Endodermal cell (in vitro differentiated cells): Measurements from ENCODE around the gene RHBDF1. TPM values are rescaled to one million over a fixed set of nuclear protein-coding genes. Genes with fewer than 3 reads are reported as not detected.

ENCODE experiments used
- DNase-seq: peaks from one replicate; pipeline ENCODE4 v3.0.0-alpha.2; 2017
- H3K27ac ChIP-seq: 2 replicates; pipeline ENCODE4 v1.5.1; 2013; ENCODE audit warnings: mild to moderate bottlenecking, low read depth, low read length, moderate library complexity
- H3K27me3 ChIP-seq: 2 replicates; pipeline ENCODE4 v1.6.1; 2013; ENCODE audit warnings: mild to moderate bottlenecking, low read length, moderate library complexity; ENCODE audit not compliant: insufficient read depth, control insufficient read depth, poor library complexity, severe bottlenecking
- H3K36me3 ChIP-seq: 2 replicates; pipeline ENCODE4 v1.7.0; 2013; ENCODE audit warnings: mild to moderate bottlenecking, low read length, moderate library complexity; ENCODE audit not compliant: control insufficient read depth, insufficient read depth
- H3K4me1 ChIP-seq: one replicate; pipeline ENCODE4 v1.7.0; 2013; ENCODE audit warnings: low read length; ENCODE audit not compliant: control insufficient read depth, insufficient read depth
- H3K4me3 ChIP-seq: 2 replicates; pipeline ENCODE4 v1.5.1; 2013; ENCODE audit warnings: mild to moderate bottlenecking, low read length, moderate library complexity
- H3K9ac ChIP-seq: 2 replicates; pipeline ENCODE4 v1.6.1; 2013; ENCODE audit warnings: mild to moderate bottlenecking, low read length, moderate library complexity; ENCODE audit not compliant: poor library complexity, severe bottlenecking; ENCODE audit errors: extremely low read depth
- H3K9me3 ChIP-seq: 2 replicates; pipeline ENCODE4 v1.6.1; 2013; ENCODE audit warnings: mild to moderate bottlenecking, low read length, moderate library complexity; ENCODE audit not compliant: control insufficient read depth
- H3K27ac Mint-ChIP-seq: 2 replicates; pipeline ENCODE4 v1.8.0; 2020; ENCODE audit warnings: mixed read lengths
- H3K27me3 Mint-ChIP-seq: 2 replicates; pipeline ENCODE4 v1.8.0; 2021; ENCODE audit warnings: mild to moderate bottlenecking, mixed read lengths; ENCODE audit not compliant: insufficient read depth
- H3K36me3 Mint-ChIP-seq: 2 replicates; pipeline ENCODE4 v1.8.0; 2020; ENCODE audit warnings: low read depth, mixed read lengths
- H3K4me1 Mint-ChIP-seq: 2 replicates; pipeline ENCODE4 v1.8.0; 2020; ENCODE audit warnings: mixed read lengths
- H3K4me3 Mint-ChIP-seq: 2 replicates; pipeline ENCODE4 v1.8.0; 2020; ENCODE audit warnings: mild to moderate bottlenecking, moderate library complexity, mixed read lengths
- H3K9me3 Mint-ChIP-seq: 2 replicates; pipeline ENCODE4 v1.8.0; 2020; ENCODE audit warnings: mild to moderate bottlenecking, mixed read lengths
- WGBS, 2 experiments: methylation state at CpG; one replicate each; pipeline versions ENCODE4 v1.1.5 to v1.1.7; 2013; ENCODE audit warnings: missing lambda C conversion rate in 2 of 2, mixed read lengths in 1 of 2; ENCODE audit not compliant: insufficient coverage in 1 of 2, insufficient read length in 1 of 2; 5-methylcytosine and 5-hydroxymethylcytosine counted together
- total RNA-seq, 2 donors: library from RNA; stranded (reverse); fragmentation: NEBNext Ultra II Directional in 1 of 2; extraction: Animal tissue kit (Norgen Biotek cat#: 25700) in 1 of 2; gene quantifications; 2 replicates in 1 of 2; 3 replicates in 1 of 2; pipeline ENCODE4 v1.2.1, GENCODE V29; 2021
- TF ChIP-seq, protein P1 (sequence below): fragments of 200-600 bp; sonication (generic); conservative IDR thresholded peaks from 2 replicates; pipeline ENCODE4 v1.5.0; 2021; ENCODE audit warnings: antibody characterized with exemption, mild to moderate bottlenecking

The RHBDF1 gene
- total RNA-seq, 2 donors from 2014 or later: 70.7 to 76.4 TPM

DNA sequence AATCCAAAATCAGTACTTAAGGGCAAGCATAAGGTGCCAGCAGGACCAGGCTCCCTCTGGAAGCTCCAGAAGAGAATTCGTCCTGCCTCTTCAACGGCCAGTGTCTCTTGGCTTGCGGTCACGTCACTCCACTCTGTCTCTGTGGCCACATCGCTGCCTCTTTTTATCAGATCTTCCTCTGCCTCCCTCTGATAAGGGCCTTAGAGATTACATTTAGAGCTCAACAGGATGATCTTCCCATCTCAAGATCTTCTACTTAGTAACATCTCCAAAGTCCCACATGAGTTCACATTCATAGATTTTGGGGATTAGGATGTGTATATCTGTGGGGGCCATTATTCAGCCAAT, 22.5 kb upstream of the RHBDF1 start:
- H3K27ac Mint-ChIP-seq: no peak overlapping the region
- no peaks in the 10 kb centered on the region for H3K9me3 ChIP-seq
- H3K4me1 Mint-ChIP-seq: peaks cover 10% of the 10 kb centered on the region
- no peak for DNase-seq
- TF ChIP-seq, protein P1, sequence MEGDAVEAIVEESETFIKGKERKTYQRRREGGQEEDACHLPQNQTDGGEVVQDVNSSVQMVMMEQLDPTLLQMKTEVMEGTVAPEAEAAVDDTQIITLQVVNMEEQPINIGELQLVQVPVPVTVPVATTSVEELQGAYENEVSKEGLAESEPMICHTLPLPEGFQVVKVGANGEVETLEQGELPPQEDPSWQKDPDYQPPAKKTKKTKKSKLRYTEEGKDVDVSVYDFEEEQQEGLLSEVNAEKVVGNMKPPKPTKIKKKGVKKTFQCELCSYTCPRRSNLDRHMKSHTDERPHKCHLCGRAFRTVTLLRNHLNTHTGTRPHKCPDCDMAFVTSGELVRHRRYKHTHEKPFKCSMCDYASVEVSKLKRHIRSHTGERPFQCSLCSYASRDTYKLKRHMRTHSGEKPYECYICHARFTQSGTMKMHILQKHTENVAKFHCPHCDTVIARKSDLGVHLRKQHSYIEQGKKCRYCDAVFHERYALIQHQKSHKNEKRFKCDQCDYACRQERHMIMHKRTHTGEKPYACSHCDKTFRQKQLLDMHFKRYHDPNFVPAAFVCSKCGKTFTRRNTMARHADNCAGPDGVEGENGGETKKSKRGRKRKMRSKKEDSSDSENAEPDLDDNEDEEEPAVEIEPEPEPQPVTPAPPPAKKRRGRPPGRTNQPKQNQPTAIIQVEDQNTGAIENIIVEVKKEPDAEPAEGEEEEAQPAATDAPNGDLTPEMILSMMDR: no peak
- 86 to 97% methylated on average over 5 of the region's 5 CpGs for WGBS, 2 experiments
- peaks cover 5% of the 10 kb centered on the region for H3K36me3 ChIP-seq
- peaks cover 20% of the 10 kb centered on the region for H3K36me3 Mint-ChIP-seq
- H3K27me3 Mint-ChIP-seq: no peaks in the 10 kb centered on the region
- no peaks in the 10 kb centered on the region for H3K27me3 ChIP-seq
- no peak overlapping the region for H3K9ac ChIP-seq
- no peak overlapping the region for H3K27ac ChIP-seq
- H3K4me3 ChIP-seq: no peak overlapping the region
- H3K4me1 ChIP-seq: peaks cover 7% of the 10 kb centered on the region
- H3K4me3 Mint-ChIP-seq: no peak overlapping the region
- no peaks in the 10 kb centered on the region for H3K9me3 Mint-ChIP-seq

DNA sequence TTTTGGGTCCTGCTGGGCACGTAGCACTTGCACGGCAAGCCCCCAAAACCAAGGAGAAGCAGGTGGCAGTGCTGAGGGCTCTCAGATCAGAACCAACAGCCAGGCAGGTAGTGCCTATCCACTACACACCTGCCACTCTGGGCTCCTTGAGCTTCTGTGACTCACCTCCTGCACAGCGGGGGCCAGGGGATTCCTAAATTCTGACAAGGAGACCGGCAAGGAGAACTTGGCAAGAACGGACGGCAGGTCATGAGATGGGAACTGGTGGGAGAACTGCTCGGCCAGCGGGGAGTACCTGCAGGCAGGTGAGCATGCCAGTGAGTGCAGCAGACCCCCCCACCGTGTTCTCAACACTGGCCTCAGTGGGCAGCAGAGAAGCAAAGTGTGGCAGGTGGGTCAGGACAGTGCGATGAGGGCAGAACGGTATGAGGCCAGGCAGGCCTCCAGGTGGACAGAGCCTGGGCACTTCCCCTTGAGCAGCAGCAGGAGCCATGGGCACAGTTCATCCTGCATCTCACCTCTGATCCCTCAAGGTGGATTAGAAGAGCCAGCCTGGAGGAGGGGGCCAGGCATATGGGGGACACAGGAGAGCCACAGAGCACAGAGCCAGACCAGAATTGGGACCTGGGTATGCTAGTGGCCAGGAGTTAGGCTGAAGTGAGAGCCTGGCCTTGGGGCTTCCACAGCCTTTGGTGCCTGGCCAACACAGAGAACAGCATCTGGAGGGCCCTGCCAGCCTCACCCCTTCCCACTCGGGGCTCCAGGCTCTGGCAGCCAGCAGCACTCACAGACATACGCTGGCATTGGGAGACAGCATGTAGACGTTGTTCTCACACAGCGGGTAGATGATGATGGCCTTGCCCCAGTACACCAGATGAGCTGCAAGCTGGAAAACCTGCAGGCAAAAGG, 20.3 kb upstream of the RHBDF1 start:
- Histone ChIP-seq H3K9ac (no peak overlapping the region), H3K4me3 (no peak overlapping the region), H3K27ac (no peak overlapping the region), H3K4me1 (peaks cover 7% of the 10 kb centered on the region), H3K9me3 (no peaks in the 10 kb centered on the region), H3K27me3 (no peaks in the 10 kb centered on the region), H3K36me3 (peaks cover 3% of the 10 kb centered on the region)
- Mint-ChIP-seq H3K9me3 (no peaks in the 10 kb centered on the region), H3K4me1 (peaks cover 10% of the 10 kb centered on the region), H3K4me3 (no peak overlapping the region), H3K27me3 (no peaks in the 10 kb centered on the region), H3K36me3 (peaks cover 21% of the 10 kb centered on the region), H3K27ac (no peak overlapping the region)
- TF ChIP-seq, protein P1: no peak
- WGBS, 2 experiments: 93 to 94% methylated on average over 8 to 15 of the region's 15 CpGs
- DNase-seq: peak; percentile 53

DNA sequence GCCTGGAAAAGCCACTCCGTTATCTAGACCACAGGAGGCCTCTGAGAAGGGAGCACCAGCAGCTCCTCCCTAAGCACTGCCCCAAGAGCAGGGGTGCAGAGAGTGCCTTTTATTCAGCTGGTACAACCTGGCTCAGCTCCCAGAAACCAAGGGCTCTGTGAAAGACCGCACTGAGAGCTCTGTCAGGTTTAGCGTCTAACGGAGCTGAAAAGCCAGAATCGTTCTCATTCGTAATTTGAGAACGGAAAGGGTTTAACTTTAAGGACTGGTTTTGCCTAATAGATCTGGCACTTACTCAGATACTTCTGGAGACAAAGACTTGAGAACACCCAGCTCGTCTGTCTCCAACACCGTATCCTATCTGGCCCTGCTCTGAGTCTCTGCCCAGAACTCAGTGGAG, 19.1 kb upstream of the RHBDF1 start:
- H3K27ac ChIP-seq: no peak overlapping the region
- H3K4me1 ChIP-seq: peaks cover 7% of the 10 kb centered on the region
- no peaks in the 10 kb centered on the region for H3K27me3 Mint-ChIP-seq
- no peak overlapping the region for H3K4me3 ChIP-seq
- H3K4me3 Mint-ChIP-seq: no peak overlapping the region
- H3K36me3 ChIP-seq: peaks cover 9% of the 10 kb centered on the region
- H3K36me3 Mint-ChIP-seq: peaks cover 29% of the 10 kb centered on the region
- no peak overlapping the region for H3K9ac ChIP-seq
- TF ChIP-seq, protein P1: no peak
- no peaks in the 10 kb centered on the region for H3K27me3 ChIP-seq
- H3K9me3 ChIP-seq: no peaks in the 10 kb centered on the region
- peak overlapping the region; percentile 66 for H3K27ac Mint-ChIP-seq
- peaks cover 10% of the 10 kb centered on the region for H3K4me1 Mint-ChIP-seq
- WGBS, 2 experiments: 95 to 96% methylated on average over 9 of the region's 9 CpGs
- no peaks in the 10 kb centered on the region for H3K9me3 Mint-ChIP-seq
- DNase-seq: no peak
